ENCODE results near the gene PTPRA. TPM values are rescaled to one million over a fixed set of nuclear protein-coding genes. Genes with fewer than 3 reads are reported as not detected.

PTPRA gene
- polyA plus RNA-seq, 1 donor (not counting 4 experiments of a cell fraction or from before 2014, with no cell fraction given) = 53.3 TPM

GRCh38 chr20:3040086-3040485 lies 166.8 kb downstream of the PTPRA start:
- TF ChIP-seq EZH2 (IDR thresholded peaks at IDR 0.05; ENCODE audit: low read length) (no peak), CTCF (optimal IDR thresholded peaks at IDR 0.05 in 1 of 3, IDR thresholded peaks at IDR 0.05 in 1 of 3, conservative IDR thresholded peaks at IDR 0.05 in 1 of 3; ENCODE audit: extremely low read depth in 1 of 3, insufficient read depth in 2 of 3, low read length in 3 of 3) (no peak)
- Histone ChIP-seq H3K9me1 (ENCODE audit: control insufficient read depth, extremely low read depth, insufficient read depth, low read length) (no peaks in the 10 kb centered on the region), H3K27me3 (ENCODE audit: control insufficient read depth, extremely low read depth, insufficient read depth, low read length) (no peaks in the 10 kb centered on the region), H3K36me3 (ENCODE audit: control insufficient read depth in 2 of 2, extremely low read depth in 1 of 2, insufficient read depth in 2 of 2, low read length in 2 of 2) (peaks cover 30 to 39% of the 10 kb centered on the region in 2 experiments), H3K27ac (ENCODE audit: control insufficient read depth, insufficient read depth, low read length) (no peak overlapping the region), H2AFZ (ENCODE audit: control insufficient read depth, low read length) (no peak overlapping the region), H4K20me1 (ENCODE audit: control insufficient read depth, extremely low read depth, insufficient read depth, low read length) (no peaks in the 10 kb centered on the region), H3K79me2 (ENCODE audit: control insufficient read depth, insufficient read depth, low read length) (no peaks in the 10 kb centered on the region), H3K9me3 (ENCODE audit: control insufficient read depth, low read depth, low read length) (no peaks in the 10 kb centered on the region), H3K4me1 (ENCODE audit: control insufficient read depth, extremely low read depth, insufficient read depth, low read length) (no peaks in the 10 kb centered on the region), H3K9ac (ENCODE audit: control insufficient read depth, extremely low read depth, insufficient read depth, low read length) (no peak overlapping the region), H3K4me3 (ENCODE audit: control insufficient read depth in 2 of 3, extremely low read depth in 1 of 3, insufficient read depth in 2 of 3, low read depth in 1 of 3, low read length in 3 of 3) (no peak overlapping the region), H3K4me2 (ENCODE audit: control insufficient read depth, extremely low read depth, insufficient read depth, low read depth, low read length) (no peak overlapping the region)
- dilution Hi-C loops (cut with MboI; ENCODE audit: extremely low pct_ligation_motif_present, low sequenced_read_pairs) = no loop called here
- no peak for DNase-seq (ENCODE audit: low read depth, low spot score)
- FAIRE-seq = no peak

- Histone ChIP-seq H3K4me2 (ENCODE audit: control insufficient read depth, extremely low read depth, insufficient read depth, low read depth, low read length) (no peak overlapping the region), H3K9me3 (ENCODE audit: control insufficient read depth, low read depth, low read length) (no peaks in the 10 kb centered on the region), H3K79me2 (ENCODE audit: control insufficient read depth, insufficient read depth, low read length) (peaks cover 5% of the 10 kb centered on the region), H2AFZ (ENCODE audit: control insufficient read depth, low read length) (no peak overlapping the region), H3K4me3 (ENCODE audit: control insufficient read depth in 2 of 3, extremely low read depth in 1 of 3, insufficient read depth in 2 of 3, low read depth in 1 of 3, low read length in 3 of 3) (no peak overlapping the region), H3K9me1 (ENCODE audit: control insufficient read depth, extremely low read depth, insufficient read depth, low read length) (no peaks in the 10 kb centered on the region), H3K27me3 (ENCODE audit: control insufficient read depth, extremely low read depth, insufficient read depth, low read length) (no peaks in the 10 kb centered on the region), H3K4me1 (ENCODE audit: control insufficient read depth, extremely low read depth, insufficient read depth, low read length) (no peaks in the 10 kb centered on the region), H4K20me1 (ENCODE audit: control insufficient read depth, extremely low read depth, insufficient read depth, low read length) (no peaks in the 10 kb centered on the region), H3K36me3 (ENCODE audit: control insufficient read depth in 2 of 2, extremely low read depth in 1 of 2, insufficient read depth in 2 of 2, low read length in 2 of 2) (peaks cover 13 to 24% of the 10 kb centered on the region in 2 experiments), H3K9ac (ENCODE audit: control insufficient read depth, extremely low read depth, insufficient read depth, low read length) (no peak overlapping the region), H3K27ac (ENCODE audit: control insufficient read depth, insufficient read depth, low read length) (no peak overlapping the region)
- no peak for FAIRE-seq
- DNase-seq (ENCODE audit: low read depth, low spot score) = no peak
- dilution Hi-C loops (cut with MboI; ENCODE audit: extremely low pct_ligation_motif_present, low sequenced_read_pairs) = no loop called here
- no peak for TF ChIP-seq EZH2 (IDR thresholded peaks at IDR 0.05; ENCODE audit: low read length)
These were observed 168.7 kb downstream of the PTPRA start for GRCh38 chr20:3041854-3042409.

- no peak overlapping the region for H3K27ac ChIP-seq (ENCODE audit: control insufficient read depth, insufficient read depth, low read length)
- H3K4me3 ChIP-seq (ENCODE audit: control insufficient read depth in 2 of 3, extremely low read depth in 1 of 3, insufficient read depth in 2 of 3, low read depth in 1 of 3, low read length in 3 of 3) = no peak overlapping the region
- H3K9me1 ChIP-seq (ENCODE audit: control insufficient read depth, extremely low read depth, insufficient read depth, low read length) = no peaks in the 10 kb centered on the region
- TF ChIP-seq CTCF (optimal IDR thresholded peaks at IDR 0.05 in 1 of 3, IDR thresholded peaks at IDR 0.05 in 1 of 3, conservative IDR thresholded peaks at IDR 0.05 in 1 of 3; ENCODE audit: extremely low read depth in 1 of 3, insufficient read depth in 2 of 3, low read length in 3 of 3) = no peak
- no peaks in the 10 kb centered on the region for H4K20me1 ChIP-seq (ENCODE audit: control insufficient read depth, extremely low read depth, insufficient read depth, low read length)
- no peaks in the 10 kb centered on the region for H3K4me1 ChIP-seq (ENCODE audit: control insufficient read depth, extremely low read depth, insufficient read depth, low read length)
- dilution Hi-C loops (cut with MboI; ENCODE audit: extremely low pct_ligation_motif_present, low sequenced_read_pairs) = no loop called here
- no peak overlapping the region for H3K9ac ChIP-seq (ENCODE audit: control insufficient read depth, extremely low read depth, insufficient read depth, low read length)
- FAIRE-seq = no peak
- H3K4me2 ChIP-seq (ENCODE audit: control insufficient read depth, extremely low read depth, insufficient read depth, low read depth, low read length) = no peak overlapping the region
- peaks cover 10 to 21% of the 10 kb centered on the region in 2 experiments for H3K36me3 ChIP-seq (ENCODE audit: control insufficient read depth in 2 of 2, extremely low read depth in 1 of 2, insufficient read depth in 2 of 2, low read length in 2 of 2)
- no peaks in the 10 kb centered on the region for H3K9me3 ChIP-seq (ENCODE audit: control insufficient read depth, low read depth, low read length)
- no peaks in the 10 kb centered on the region for H3K27me3 ChIP-seq (ENCODE audit: control insufficient read depth, extremely low read depth, insufficient read depth, low read length)
- H3K79me2 ChIP-seq (ENCODE audit: control insufficient read depth, insufficient read depth, low read length) = peaks cover 12% of the 10 kb centered on the region
- no peak for DNase-seq (ENCODE audit: low read depth, low spot score)
- H2AFZ ChIP-seq (ENCODE audit: control insufficient read depth, low read length) = no peak overlapping the region
These were observed 169.3 kb downstream of the PTPRA start for GRCh38 chr20:3042625-3043024.

All from keratinocyte (primary cell).